Thyroid gland (tissue), 4 donors: Measurements from ENCODE around the gene GSKIP. TPM values are rescaled to one million over a fixed set of nuclear protein-coding genes. Genes with fewer than 3 reads are reported as not detected.

Experiments used
- DNase-seq, 2 donors: peaks; one replicate each; pipeline ENCODE4 v3.0.0-alpha.2; 2019
- H3K27ac ChIP-seq, 3 donors: fragments of 200-600 bp; sonication (generic); 1 replicate in 2 of 3; 2 replicates in 1 of 3; pipeline ENCODE4 v1.5.1; 2016 to 2019; ENCODE audit warnings: mild to moderate bottlenecking in 1 of 3, moderate library complexity in 1 of 3
- H3K27me3 ChIP-seq: fragments of 200-600 bp; sonication (generic); one replicate; pipeline ENCODE4 v1.5.1; 2019
- H3K36me3 ChIP-seq, 2 donors: fragments of 200-600 bp; sonication (generic); one replicate each; pipeline ENCODE4 v1.5.1; 2016 to 2019
- H3K4me1 ChIP-seq, 2 donors: fragments of 200-600 bp; sonication (generic); one replicate each; pipeline ENCODE4 v1.5.1; 2017 to 2019
- H3K4me3 ChIP-seq, 3 donors: fragments of 200-600 bp; sonication (generic); replicated peaks in 1 of 3; 1 replicate in 2 of 3; 2 replicates in 1 of 3; pipeline ENCODE4 v1.5.1; 2016; ENCODE audit warnings: mild to moderate bottlenecking in 1 of 3
- H3K9me3 ChIP-seq: fragments of 200-600 bp; sonication (generic); one replicate; pipeline ENCODE4 v1.5.1; 2017
- CTCF ChIP-seq, 6 experiments: fragments of 200-600 bp in 3 of 6; fragments of 450-650 bp in 3 of 6; sonication (generic) in 3 of 6; IDR thresholded peaks; one replicate each; pipeline ENCODE4 v1.5.1; 2016 to 2019; ENCODE audit warnings: antibody characterized with exemption in 6 of 6, mild to moderate bottlenecking in 2 of 6, inconsistent platforms in 1 of 6, moderate library complexity in 1 of 6
- POLR2A ChIP-seq, 2 donors: fragments of 450-650 bp; IDR thresholded peaks; one replicate each; pipeline ENCODE4 v1.6.1; 2017; ENCODE audit warnings: antibody characterized with exemption in 2 of 2, mild to moderate bottlenecking in 2 of 2, moderate library complexity in 1 of 2
- WGBS, 2 donors: methylation state at CpG; one replicate each; pipeline ENCODE4 v1.1.5; 2017; 5-methylcytosine and 5-hydroxymethylcytosine counted together
- intact Hi-C: fragments of 100-400 bp; cut with DNase I; formaldehyde crosslinking; loops from one replicate; pipeline ENCODE4 v1.15.1; 2023
- total RNA-seq, 4 donors: library from RNA; depleted of rRNA; stranded (reverse); fragments of >200 nt; gene quantifications; one replicate each; pipeline ENCODE4 v1.2.3, GENCODE V29; 2016

GSKIP gene
- total RNA-seq, 4 donors from 2014 or later = 15.2 to 22.3 (median 19.7) TPM

- H3K27me3 ChIP-seq = no peaks in the 10 kb centered on the region
- DNase-seq = no peak
- no peak overlapping the region for H3K4me3 ChIP-seq
- no peaks in the 10 kb centered on the region for H3K4me1 ChIP-seq
- H3K9me3 ChIP-seq = no peaks in the 10 kb centered on the region
- H3K27ac ChIP-seq = no peak overlapping the region
- peaks cover 0 to 14% of the 10 kb centered on the region in 2 donors for H3K36me3 ChIP-seq
- TF ChIP-seq CTCF (IDR thresholded peaks at IDR 0.05) (no peak), POLR2A (IDR thresholded peaks at IDR 0.05) (no peak)
- intact Hi-C loops = no loop called here
- WGBS, 2 donors = 91 to 95% methylated on average over 1 of the region's 1 CpG
These were observed 21.4 kb downstream of the GSKIP start for GRCh38 chr14:96384740-96385139.

- Histone ChIP-seq H3K4me1 (peaks cover 0 to under 1% of the 10 kb centered on the region in 2 donors), H3K9me3 (no peaks in the 10 kb centered on the region), H3K36me3 (peaks cover 0 to 14% of the 10 kb centered on the region in 2 donors), H3K27me3 (no peaks in the 10 kb centered on the region), H3K4me3 (no peak overlapping the region), H3K27ac (no peak overlapping the region)
- 90 to 94% methylated on average over 3 of the region's 3 CpGs for WGBS, 2 donors
- no peak for DNase-seq
- intact Hi-C loops = no loop called here
- TF ChIP-seq CTCF (IDR thresholded peaks at IDR 0.05) (no peak), POLR2A (IDR thresholded peaks at IDR 0.05) (no peak)
These were observed 22.1 kb downstream of the GSKIP start for GRCh38 chr14:96385385-96385784.

GRCh38 chr14:96390965-96391292, 27.6 kb downstream of the GSKIP start:
- TF ChIP-seq POLR2A (IDR thresholded peaks at IDR 0.05) (no peak), CTCF (IDR thresholded peaks at IDR 0.05) (no peak)
- intact Hi-C loops = no loop called here
- no peaks in the 10 kb centered on the region for H3K27me3 ChIP-seq
- no peaks in the 10 kb centered on the region for H3K9me3 ChIP-seq
- WGBS, 2 donors = 5 to 13% methylated on average over 4 to 13 of the region's 13 CpGs
- H3K36me3 ChIP-seq = peaks cover 0 to 5% of the 10 kb centered on the region in 2 donors
- no peak for DNase-seq
- peak overlapping the region; percentile 19 to 71 (median 48) for H3K4me3 ChIP-seq
- H3K4me1 ChIP-seq = peaks cover 0 to 9% of the 10 kb centered on the region in 2 donors
- H3K27ac ChIP-seq = peak overlapping the region in 1 of 3 donors; percentile 28

GRCh38 chr14:96391293-96392118, 28.2 kb downstream of the GSKIP start:
- TF ChIP-seq CTCF (IDR thresholded peaks at IDR 0.05) (peak in 1 of 6 experiments; percentile 6), POLR2A (IDR thresholded peaks at IDR 0.05) (peak in 1 of 2 donors; percentile 23)
- no peaks in the 10 kb centered on the region for H3K27me3 ChIP-seq
- H3K9me3 ChIP-seq = no peaks in the 10 kb centered on the region
- H3K4me1 ChIP-seq = peaks cover 0 to 9% of the 10 kb centered on the region in 2 donors
- intact Hi-C loops = no loop called here
- 0 to 1% methylated on average over 3 to 22 of the region's 79 CpGs for WGBS, 2 donors
- H3K4me3 ChIP-seq = peak overlapping the region; percentile 19 to 91 (median 71)
- H3K36me3 ChIP-seq = peaks cover 0 to 2% of the 10 kb centered on the region in 2 donors
- DNase-seq = peak; percentile 96 to 97
- H3K27ac ChIP-seq = peak overlapping the region in 1 of 3 donors; percentile 57

- Histone ChIP-seq H3K4me1 (peaks cover 0 to 9% of the 10 kb centered on the region in 2 donors), H3K4me3 (no peak overlapping the region), H3K9me3 (no peaks in the 10 kb centered on the region), H3K36me3 (no peaks in the 10 kb centered on the region), H3K27ac (no peak overlapping the region), H3K27me3 (no peaks in the 10 kb centered on the region)
- WGBS, 2 donors = 92 to 93% methylated on average over 5 of the region's 5 CpGs
- intact Hi-C loops = no loop called here
- TF ChIP-seq CTCF (IDR thresholded peaks at IDR 0.05) = no peak
- no peak for TF ChIP-seq POLR2A (IDR thresholded peaks at IDR 0.05)
- DNase-seq = no peak
These were observed 29.9 kb downstream of the GSKIP start for GRCh38 chr14:96393071-96393691.
